Tibial nerve (tissue), 4 donors: ENCODE results near the gene ARFGEF3. TPM values are rescaled to one million over a fixed set of nuclear protein-coding genes. Genes with fewer than 3 reads are reported as not detected.

Source experiments
- DNase-seq, 2 donors: peaks; one replicate each; pipeline ENCODE4 v3.0.0-alpha.2; 2019; ENCODE audit warnings: low spot score in 2 of 2
- H3K27ac ChIP-seq, 4 donors: fragments of 200-600 bp; sonication (generic) in 3 of 4; one replicate each; pipeline ENCODE4 v1.5.1; 2017 to 2019; ENCODE audit warnings: mild to moderate bottlenecking in 1 of 4
- H3K27me3 ChIP-seq, 2 donors: fragments of 200-600 bp; sonication (generic) in 1 of 2; one replicate each; pipeline versions ENCODE4 v1.5.1 to v1.6.0; 2017 to 2019
- H3K36me3 ChIP-seq, 3 donors: fragments of 200-600 bp; sonication (generic); one replicate each; pipeline ENCODE4 v1.5.1; 2018 to 2019
- H3K4me1 ChIP-seq, 4 donors: fragments of 200-600 bp; sonication (generic) in 3 of 4; one replicate each; pipeline ENCODE4 v1.5.1; 2017 to 2019
- H3K4me3 ChIP-seq, 4 donors: fragments of 200-600 bp; sonication (generic) in 3 of 4; one replicate each; pipeline ENCODE4 v1.5.1; 2017 to 2019; ENCODE audit warnings: mild to moderate bottlenecking in 1 of 4, moderate library complexity in 1 of 4
- H3K9me3 ChIP-seq, 4 donors: fragments of 200-600 bp; sonication (generic) in 3 of 4; one replicate each; pipeline ENCODE4 v1.5.1; 2017 to 2019
- CTCF ChIP-seq, 5 experiments: fragments of 200-600 bp in 3 of 5; fragments of 450-650 bp in 2 of 5; sonication (generic) in 3 of 5; IDR thresholded peaks; one replicate each; pipeline ENCODE4 v1.5.1; 2016 to 2019; ENCODE audit warnings: antibody characterized with exemption in 5 of 5, mild to moderate bottlenecking in 3 of 5, moderate library complexity in 2 of 5
- EP300 ChIP-seq, 2 donors: sonication (generic); formaldehyde crosslinking; IDR thresholded peaks; one replicate each; pipeline ENCODE4 v1.6.1; 2017; ENCODE audit warnings: antibody characterized with exemption in 2 of 2, mild to moderate bottlenecking in 1 of 2
- POLR2A ChIP-seq, 2 donors: fragments of 450-650 bp; IDR thresholded peaks; one replicate each; pipeline ENCODE4 v1.6.1; 2017; ENCODE audit warnings: antibody characterized with exemption in 2 of 2, mild to moderate bottlenecking in 2 of 2, moderate library complexity in 2 of 2
- WGBS, 2 donors: methylation state at CpG; one replicate each; pipeline ENCODE4 v1.1.5; 2018; 5-methylcytosine and 5-hydroxymethylcytosine counted together
- total RNA-seq, 4 donors: library from RNA; depleted of rRNA; stranded (reverse); fragments of >200 nt; gene quantifications; one replicate each; pipeline ENCODE4 v1.1.0, GENCODE V29; 2016

ARFGEF3 gene
- total RNA-seq, 4 donors from 2014 or later, result 3.9 to 6.9 (median 5.4) TPM

DNA sequence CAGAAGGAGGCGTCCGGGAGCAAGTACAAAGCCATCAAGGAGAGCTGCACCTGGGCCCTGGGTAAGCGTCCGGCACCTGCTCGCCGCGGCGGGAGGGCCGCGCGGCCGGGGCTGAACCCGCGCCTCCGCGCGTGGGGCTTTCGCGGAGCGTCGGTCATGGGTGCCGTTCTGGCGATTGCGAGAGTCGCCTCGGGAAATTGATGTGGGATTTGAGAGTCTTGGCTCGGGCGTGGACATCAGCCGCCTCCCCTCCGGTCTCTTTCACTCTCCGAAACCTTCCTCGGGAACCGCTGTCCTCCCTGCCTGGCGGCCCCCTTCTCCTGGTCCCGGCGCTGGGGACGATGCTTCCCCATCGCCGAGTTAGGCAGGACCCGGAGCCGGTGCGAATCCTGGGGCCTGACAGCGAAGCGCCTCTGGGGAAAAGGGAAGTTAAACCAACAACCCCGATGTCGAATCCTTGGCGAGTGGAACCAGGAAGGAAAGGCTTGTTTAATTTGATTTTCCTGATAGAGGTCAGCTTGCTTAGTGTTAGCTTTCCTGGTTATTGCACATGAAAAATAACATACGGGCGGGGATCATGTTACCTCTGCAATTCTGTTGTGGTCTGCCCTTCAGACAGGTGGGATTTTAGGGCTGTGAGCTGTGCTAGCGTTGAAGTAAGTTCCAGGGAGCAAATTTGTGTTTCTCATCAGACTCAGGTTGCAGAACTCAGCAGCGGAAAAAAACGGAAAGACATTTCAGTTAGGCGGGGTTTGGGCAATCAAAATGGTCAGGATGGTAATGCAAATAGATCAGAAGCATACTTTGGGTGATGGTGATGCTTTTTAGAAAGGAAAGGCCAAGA, 594 bp downstream of the ARFGEF3 start:
- Histone ChIP-seq H3K27me3 (peaks cover 0 to 40% of the 10 kb centered on the region in 2 donors), H3K4me3 (peak overlapping the region; percentile 38 to 65 (median 53)), H3K9me3 (no peaks in the 10 kb centered on the region), H3K36me3 (no peaks in the 10 kb centered on the region), H3K27ac (peak overlapping the region in 2 of 4 donors; percentile 62 to 84), H3K4me1 (peaks cover 0 to 14% (median 5%) of the 10 kb centered on the region in 4 donors)
- 6 to 9% methylated on average over 25 to 28 of the region's 53 CpGs for WGBS, 2 donors
- no peak for TF ChIP-seq EP300 (IDR thresholded peaks at IDR 0.05)
- TF ChIP-seq CTCF (IDR thresholded peaks at IDR 0.05), result no peak
- TF ChIP-seq POLR2A (IDR thresholded peaks at IDR 0.05), result no peak
- peak in 1 of 2 donors; percentile 14 for DNase-seq

DNA sequence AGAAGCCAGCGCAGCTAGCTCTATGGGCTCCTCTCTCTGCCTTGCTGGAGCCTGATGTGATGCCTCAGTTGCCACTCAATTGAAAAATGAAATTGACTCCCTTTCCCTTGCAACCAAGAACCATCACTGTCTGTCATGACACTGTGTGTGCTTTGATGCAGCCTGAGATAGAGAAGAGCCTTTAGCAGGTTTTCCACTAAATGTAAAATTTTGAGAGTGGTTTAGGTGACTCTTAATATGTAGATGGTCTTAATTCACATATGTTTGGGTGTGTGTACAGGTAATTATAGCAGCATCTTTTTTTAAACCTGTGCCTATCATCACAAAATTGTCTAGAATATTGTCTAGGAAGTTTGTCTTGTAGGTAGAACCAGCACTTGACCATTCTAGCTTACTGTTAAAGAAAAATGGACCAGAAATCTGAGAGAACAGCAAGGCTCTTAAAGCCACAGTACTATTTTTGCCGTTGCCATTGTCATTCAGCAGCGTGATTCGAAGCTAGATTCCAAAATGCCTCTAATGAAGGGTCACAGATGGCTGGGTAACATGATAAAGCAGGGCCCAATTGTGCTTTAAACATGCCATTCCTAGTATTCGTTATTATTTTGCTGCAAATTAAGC, 1.3 kb downstream of the ARFGEF3 start:
- TF ChIP-seq POLR2A (IDR thresholded peaks at IDR 0.05) (no peak), CTCF (IDR thresholded peaks at IDR 0.05) (no peak), EP300 (IDR thresholded peaks at IDR 0.05) (no peak)
- H3K9me3 ChIP-seq, result no peaks in the 10 kb centered on the region
- WGBS, 2 donors, result 64 to 70% methylated on average over 5 of the region's 5 CpGs
- H3K36me3 ChIP-seq, result no peaks in the 10 kb centered on the region
- H3K27ac ChIP-seq, result no peak overlapping the region
- H3K4me1 ChIP-seq, result peaks cover 0 to 14% (median 5%) of the 10 kb centered on the region in 4 donors
- peaks cover 0 to 40% of the 10 kb centered on the region in 2 donors for H3K27me3 ChIP-seq
- DNase-seq, result no peak
- peak overlapping the region in 1 of 4 donors; percentile 61 for H3K4me3 ChIP-seq

GRCh38 chr6:138175596-138175995, 13.9 kb downstream of the ARFGEF3 start:
- DNase-seq, result no peak
- no peak overlapping the region for H3K27ac ChIP-seq
- WGBS, 2 donors, result 85 to 91% methylated on average over 2 of the region's 2 CpGs
- TF ChIP-seq POLR2A (IDR thresholded peaks at IDR 0.05), result no peak
- TF ChIP-seq EP300 (IDR thresholded peaks at IDR 0.05), result no peak
- no peak for TF ChIP-seq CTCF (IDR thresholded peaks at IDR 0.05)
- H3K27me3 ChIP-seq, result no peaks in the 10 kb centered on the region
- H3K4me3 ChIP-seq, result no peak overlapping the region
- H3K36me3 ChIP-seq, result no peaks in the 10 kb centered on the region
- peaks cover 0 to 28% (median 12%) of the 10 kb centered on the region in 4 donors for H3K9me3 ChIP-seq
- no peaks in the 10 kb centered on the region for H3K4me1 ChIP-seq

GRCh38 chr6:138176652-138177232, 15.0 kb downstream of the ARFGEF3 start:
- H3K9me3 ChIP-seq, result peaks cover 0 to 28% (median 12%) of the 10 kb centered on the region in 4 donors
- no peaks in the 10 kb centered on the region for H3K36me3 ChIP-seq
- TF ChIP-seq EP300 (IDR thresholded peaks at IDR 0.05), result no peak
- TF ChIP-seq POLR2A (IDR thresholded peaks at IDR 0.05), result no peak
- no peak for TF ChIP-seq CTCF (IDR thresholded peaks at IDR 0.05)
- H3K27ac ChIP-seq, result no peak overlapping the region
- 94 to 95% methylated on average over 2 of the region's 2 CpGs for WGBS, 2 donors
- DNase-seq, result no peak
- no peaks in the 10 kb centered on the region for H3K4me1 ChIP-seq
- no peaks in the 10 kb centered on the region for H3K27me3 ChIP-seq
- H3K4me3 ChIP-seq, result no peak overlapping the region
